Esophagus muscularis mucosa (tissue), 4 donors: ENCODE measurements around the gene TNS4. TPM values are rescaled to one million over a fixed set of nuclear protein-coding genes. Genes with fewer than 3 reads are reported as not detected.
A peak's percentile ranks its signal among the peaks of the same experiment; 100 is the strongest.

Experiments
- DNase-seq: peaks from one replicate; pipeline ENCODE4 v3.0.0-alpha.2; 2017; ENCODE audit errors: extremely low spot score
- H3K27ac ChIP-seq, 4 donors: fragments of 200-600 bp; sonication (generic); replicated peaks in 1 of 4; 1 replicate in 3 of 4; 2 replicates in 1 of 4; pipeline ENCODE4 v1.5.1; 2016 to 2019; ENCODE audit warnings: mild to moderate bottlenecking in 1 of 4
- H3K27me3 ChIP-seq, 4 donors: fragments of 200-600 bp; sonication (generic); one replicate each; pipeline versions ENCODE4 v1.5.1 to v1.6.0; 2016 to 2019
- H3K36me3 ChIP-seq, 4 donors: fragments of 200-600 bp; sonication (generic); one replicate each; pipeline ENCODE4 v1.5.1; 2016 to 2019
- H3K4me1 ChIP-seq, 4 donors: fragments of 200-600 bp; sonication (generic); one replicate each; pipeline ENCODE4 v1.5.1; 2016 to 2019
- H3K4me3 ChIP-seq, 4 donors: fragments of 200-600 bp; sonication (generic); 1 replicate in 2 of 4; 2 replicates in 2 of 4; pipeline ENCODE4 v1.5.1; 2016 to 2019; ENCODE audit warnings: mild to moderate bottlenecking in 4 of 4, moderate library complexity in 1 of 4
- H3K9me3 ChIP-seq, 4 donors: fragments of 200-600 bp; sonication (generic); 1 replicate in 3 of 4; 2 replicates in 1 of 4; pipeline ENCODE4 v1.5.1; 2016 to 2019
- CTCF ChIP-seq, 3 experiments: fragments of 200-600 bp in 2 of 3; fragments of 450-650 bp in 1 of 3; sonication (generic) in 2 of 3; IDR thresholded peaks; one replicate each; pipeline ENCODE4 v1.5.1; 2017 to 2019; ENCODE audit warnings: antibody characterized with exemption in 3 of 3, mild to moderate bottlenecking in 2 of 3, moderate library complexity in 1 of 3
- EP300 ChIP-seq: sonication (generic); formaldehyde crosslinking; IDR thresholded peaks from one replicate; pipeline ENCODE4 v1.6.1; 2017; ENCODE audit warnings: antibody characterized with exemption
- POLR2A ChIP-seq: fragments of 450-650 bp; IDR thresholded peaks from one replicate; pipeline ENCODE4 v1.6.1; 2017; ENCODE audit warnings: antibody characterized with exemption, moderate library complexity, mild to moderate bottlenecking, low read depth
- POLR2AphosphoS5 ChIP-seq, 2 donors: sonication (generic); formaldehyde crosslinking; IDR thresholded peaks; one replicate each; pipeline ENCODE4 v1.6.1; 2017; ENCODE audit warnings: antibody characterized with exemption in 2 of 2
- WGBS: methylation state at CpG from one replicate; pipeline ENCODE4 v1.1.5; 2018; 5-methylcytosine and 5-hydroxymethylcytosine counted together
- intact Hi-C: fragments of 100-400 bp; cut with DNase I; formaldehyde crosslinking; loops from one replicate; pipeline ENCODE4 v1.15.1; 2023
- total RNA-seq, 4 donors: library from RNA; depleted of rRNA; stranded (reverse); fragments of >200 nt; gene quantifications; one replicate each; pipeline versions ENCODE4 v1.1.0 to v1.2.1, GENCODE V29; 2016

TNS4 gene
- total RNA-seq, 4 donors from 2014 or later, result not detected

GRCh38 chr17:40520991-40521453, 19.6 kb upstream of the TNS4 start:
- peak overlapping the region in 2 of 4 donors; percentile 53 to 58 for H3K27ac ChIP-seq
- TF ChIP-seq POLR2AphosphoS5 (IDR thresholded peaks at IDR 0.05), result no peak
- no peak for TF ChIP-seq CTCF (IDR thresholded peaks at IDR 0.05)
- no peak for TF ChIP-seq EP300
- TF ChIP-seq POLR2A, result no peak
- intact Hi-C loops, result no loop called here
- peaks cover 0 to 8% (median 4%) of the 10 kb centered on the region in 4 donors for H3K9me3 ChIP-seq
- WGBS, result 100% methylated on average over 4 of the region's 14 CpGs
- H3K4me1 ChIP-seq, result peaks cover 7 to 13% (median 8%) of the 10 kb centered on the region in 4 donors
- H3K4me3 ChIP-seq, result no peak overlapping the region
- H3K36me3 ChIP-seq, result no peaks in the 10 kb centered on the region
- no peaks in the 10 kb centered on the region for H3K27me3 ChIP-seq
- DNase-seq, result no peak

DNA sequence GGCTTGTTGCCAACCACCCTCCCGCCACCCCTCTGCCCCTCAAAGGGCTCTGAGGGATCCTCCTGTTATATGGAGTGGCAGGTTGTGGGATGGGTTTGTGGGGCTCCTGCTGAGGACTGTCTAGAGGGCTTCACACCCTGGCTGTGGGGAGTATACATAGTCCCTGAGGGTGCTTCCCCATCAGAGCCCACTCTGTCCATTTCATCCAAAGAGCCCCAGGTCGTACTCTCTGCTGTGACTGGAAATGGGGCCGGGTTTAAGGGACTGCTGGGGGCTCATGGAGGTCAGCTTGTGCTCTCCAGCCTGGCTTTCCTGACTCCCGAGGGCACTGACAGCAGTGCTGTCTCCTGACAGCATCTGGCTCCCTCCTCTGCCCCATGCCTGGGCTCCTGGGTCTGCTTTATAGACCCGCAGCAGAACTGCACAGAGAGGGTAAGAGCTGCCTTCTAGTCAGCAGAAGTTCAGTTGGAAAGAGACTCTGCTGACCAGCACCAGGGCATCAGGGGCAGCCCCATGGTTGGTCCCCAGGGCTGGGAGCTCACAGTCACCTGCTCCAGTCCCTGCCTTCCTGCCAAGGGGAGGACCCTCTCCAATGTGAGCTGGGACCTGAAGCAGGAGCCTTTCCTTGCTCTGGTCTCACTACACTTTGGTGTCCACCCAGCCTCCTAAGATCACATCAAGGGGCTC, 17.8 kb upstream of the TNS4 start:
- intact Hi-C loops, result no loop called here
- no peak for TF ChIP-seq EP300
- peaks cover 7 to 13% (median 8%) of the 10 kb centered on the region in 4 donors for H3K4me1 ChIP-seq
- H3K4me3 ChIP-seq, result no peak overlapping the region
- no peaks in the 10 kb centered on the region for H3K27me3 ChIP-seq
- DNase-seq, result no peak
- no peak overlapping the region for H3K27ac ChIP-seq
- no CpG with 5 or more reads among the region's 5 CpGs for WGBS
- H3K9me3 ChIP-seq, result no peaks in the 10 kb centered on the region
- no peaks in the 10 kb centered on the region for H3K36me3 ChIP-seq

- DNase-seq, result no peak
- Histone ChIP-seq H3K9me3 (no peaks in the 10 kb centered on the region), H3K27me3 (no peaks in the 10 kb centered on the region), H3K36me3 (no peaks in the 10 kb centered on the region), H3K4me3 (no peak overlapping the region), H3K4me1 (peaks cover 7 to 13% (median 8%) of the 10 kb centered on the region in 4 donors), H3K27ac (no peak overlapping the region)
- intact Hi-C loops, result no loop called here
- 78% methylated on average over 4 of the region's 5 CpGs for WGBS
- TF ChIP-seq CTCF (IDR thresholded peaks at IDR 0.05), result no peak
- TF ChIP-seq POLR2AphosphoS5 (IDR thresholded peaks at IDR 0.05), result no peak
- TF ChIP-seq POLR2A, result no peak
- TF ChIP-seq EP300, result no peak
These were observed 17.1 kb upstream of the TNS4 start for GRCh38 chr17:40518401-40519088.

DNA sequence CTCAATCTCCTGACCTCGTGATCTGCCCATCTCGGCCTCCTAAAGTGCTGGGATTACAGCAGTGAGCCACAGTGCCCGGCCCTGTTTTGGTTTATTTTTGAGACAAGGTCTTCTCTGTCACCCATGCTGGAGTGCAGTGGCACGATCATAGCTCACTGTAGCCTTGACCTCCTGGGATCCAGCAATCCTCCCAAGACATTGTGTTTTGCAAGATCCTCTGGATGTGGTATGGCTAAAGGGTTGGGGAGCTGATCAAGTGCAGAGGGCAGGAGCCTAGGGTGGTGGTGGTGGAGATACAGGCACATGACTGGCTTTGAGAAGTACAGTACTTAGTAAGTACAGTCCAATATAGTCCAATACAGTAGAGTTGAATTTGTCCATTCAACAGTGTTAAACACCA, 16.6 kb upstream of the TNS4 start:
- TF ChIP-seq POLR2AphosphoS5 (IDR thresholded peaks at IDR 0.05), result no peak
- TF ChIP-seq CTCF (IDR thresholded peaks at IDR 0.05), result no peak
- no peak for TF ChIP-seq EP300
- TF ChIP-seq POLR2A, result no peak
- no peaks in the 10 kb centered on the region for H3K27me3 ChIP-seq
- no peak overlapping the region for H3K27ac ChIP-seq
- intact Hi-C loops, result no loop called here
- no peak for DNase-seq
- H3K4me1 ChIP-seq, result peaks cover 7 to 13% (median 8%) of the 10 kb centered on the region in 4 donors
- no peaks in the 10 kb centered on the region for H3K9me3 ChIP-seq
- WGBS, result 91% methylated on average over 4 of the region's 4 CpGs
- no peak overlapping the region for H3K4me3 ChIP-seq
- no peaks in the 10 kb centered on the region for H3K36me3 ChIP-seq

GRCh38 chr17:40517286-40517662, 15.9 kb upstream of the TNS4 start:
- Histone ChIP-seq H3K27ac (no peak overlapping the region), H3K27me3 (no peaks in the 10 kb centered on the region), H3K9me3 (no peaks in the 10 kb centered on the region), H3K4me3 (no peak overlapping the region), H3K36me3 (no peaks in the 10 kb centered on the region), H3K4me1 (peaks cover 7 to 13% (median 8%) of the 10 kb centered on the region in 4 donors)
- WGBS, result 84% methylated on average over 2 of the region's 2 CpGs
- TF ChIP-seq POLR2A (no peak), CTCF (IDR thresholded peaks at IDR 0.05) (no peak), EP300 (no peak), POLR2AphosphoS5 (IDR thresholded peaks at IDR 0.05) (no peak)
- no peak for DNase-seq
- intact Hi-C loops, result no loop called here
